Activated CD8-positive, alpha-beta T cell treated with anti-CD3 and anti-CD28 coated beads for 36 hours (primary cell): ENCODE results near the gene LELP1. TPM values are rescaled to one million over a fixed set of nuclear protein-coding genes. Genes with fewer than 3 reads are reported as not detected.

Source experiments
- ATAC-seq: fragments of 200-7000 bp; cut with Tn5 transposase; one replicate; pipeline ENCODE4 v1.10.0; 2021; ENCODE audit warnings: mild to moderate bottlenecking, moderate library complexity
- CTCF ChIA-PET: fragments of 350-600 bp; sonication (Branson Sonifier 250); formaldehyde crosslinking; loops from one replicate; lab custom pipeline; 2021; ENCODE audit warnings: antibody characterized with exemption; lab: Charles Lee
- POLR2A ChIA-PET: fragments of 350-600 bp; sonication (Branson Sonifier 250); formaldehyde crosslinking; loops from one replicate; lab custom pipeline; 2021; ENCODE audit warnings: antibody characterized with exemption; lab: Charles Lee
- DNase-seq: peaks from one replicate; pipeline ENCODE4 v3.0.0-alpha.2; 2020
- H3K27ac Mint-ChIP-seq: one replicate; pipeline ENCODE4 v1.8.0; 2021; ENCODE audit warnings: mild to moderate bottlenecking, mixed read lengths
- H3K27me3 Mint-ChIP-seq: one replicate; pipeline ENCODE4 v1.8.0; 2021; ENCODE audit warnings: mixed read lengths
- H3K36me3 Mint-ChIP-seq: one replicate; pipeline ENCODE4 v1.8.0; 2021; ENCODE audit warnings: low read depth, mixed read lengths
- H3K4me1 Mint-ChIP-seq: one replicate; pipeline ENCODE4 v1.8.0; 2021; ENCODE audit warnings: low read depth, mixed read lengths
- H3K4me3 Mint-ChIP-seq: one replicate; pipeline ENCODE4 v1.8.0; 2021; ENCODE audit warnings: mild to moderate bottlenecking, moderate library complexity, mixed read lengths
- H3K9me3 Mint-ChIP-seq: one replicate; pipeline ENCODE4 v1.8.0; 2021; ENCODE audit warnings: mixed read lengths
- CTCF ChIP-seq: fragments of 200-600 bp; IDR thresholded peaks from one replicate; pipeline ENCODE4 v1.8.0; 2022; ENCODE audit warnings: antibody characterized with exemption, mild to moderate bottlenecking
- intact Hi-C: fragments of 100-400 bp; cut with micrococcal nuclease; formaldehyde crosslinking; loops from one replicate; pipeline ENCODE4 v1.10.0; 2022
- total RNA-seq, 2 experiments: library from RNA; stranded (reverse); gene quantifications; one replicate each; pipeline ENCODE4 v1.2.3, GENCODE V29; 2021

LELP1 gene
- total RNA-seq, 2 experiments from 2014 or later: not detected

- Mint-ChIP-seq H3K36me3 (no peaks in the 10 kb centered on the region), H3K4me3 (no peak overlapping the region), H3K4me1 (no peaks in the 10 kb centered on the region), H3K27me3 (peaks cover 15% of the 10 kb centered on the region), H3K27ac (no peak overlapping the region), H3K9me3 (no peaks in the 10 kb centered on the region)
- no peak for DNase-seq
- no peak for ATAC-seq
- intact Hi-C loops: no loop called here
- no peak for TF ChIP-seq CTCF
- ChIA-PET CTCF (no interaction called here), POLR2A (no interaction called here)
These were observed 28.1 kb downstream of the LELP1 start for GRCh38 chr1:153231363-153231762.

GRCh38 chr1:153231785-153232184, 28.6 kb downstream of the LELP1 start:
- TF ChIP-seq CTCF: no peak
- intact Hi-C loops: no loop called here
- CTCF ChIA-PET: no interaction called here

GRCh38 chr1:153232553-153232952, 29.3 kb downstream of the LELP1 start:
- CTCF ChIA-PET: interaction anchor here (1.2 to 1.8 kb wide), 2 partner anchors 9 to 39 kb away, joined by 3 to 6 read pairs; no protein-coding TSS in a partner anchor
- POLR2A ChIA-PET: interaction anchor here (0.6 kb wide), 1 partner anchor 207 kb away, joined by 3 read pairs; no protein-coding TSS in a partner anchor
- Mint-ChIP-seq H3K9me3 (no peaks in the 10 kb centered on the region), H3K36me3 (no peaks in the 10 kb centered on the region), H3K4me1 (no peaks in the 10 kb centered on the region), H3K27me3 (peaks cover 17% of the 10 kb centered on the region), H3K4me3 (no peak overlapping the region), H3K27ac (no peak overlapping the region)
- no peak for TF ChIP-seq CTCF
- ATAC-seq (no peak), DNase-seq (no peak)
- intact Hi-C loops: no loop called here

More at GRCh38 chr1:153231785-153232184, 28.6 kb downstream of the LELP1 start:
- Mint-ChIP-seq H3K4me1 (no peaks in the 10 kb centered on the region), H3K9me3 (no peaks in the 10 kb centered on the region), H3K27me3 (peaks cover 15% of the 10 kb centered on the region), H3K4me3 (no peak overlapping the region), H3K27ac (no peak overlapping the region), H3K36me3 (no peaks in the 10 kb centered on the region)
- ATAC-seq (no peak), DNase-seq (no peak)
- POLR2A ChIA-PET: interaction anchor here (0.6 kb wide), 1 partner anchor 206 kb away, joined by 3 read pairs; no protein-coding TSS in a partner anchor

- no peak overlapping the region for H3K4me3 Mint-ChIP-seq
- CTCF ChIA-PET: interaction anchor here (0.7 to 1.8 kb wide), 3 partner anchors 9 to 579 kb away, joined by 3 to 6 read pairs (median 3); no protein-coding TSS in a partner anchor
- no peaks in the 10 kb centered on the region for H3K4me1 Mint-ChIP-seq
- ATAC-seq (no peak), DNase-seq (no peak)
- POLR2A ChIA-PET: no interaction called here
- H3K36me3 Mint-ChIP-seq: no peaks in the 10 kb centered on the region
- no peak for TF ChIP-seq CTCF
- H3K9me3 Mint-ChIP-seq: no peaks in the 10 kb centered on the region
- peaks cover 20% of the 10 kb centered on the region for H3K27me3 Mint-ChIP-seq
- no peak overlapping the region for H3K27ac Mint-ChIP-seq
- intact Hi-C loops: no loop called here
These were observed 30.2 kb downstream of the LELP1 start for GRCh38 chr1:153233448-153233847.

GRCh38 chr1:153238527-153238926, 35.3 kb downstream of the LELP1 start:
- DNase-seq (no peak), ATAC-seq (no peak)
- no peaks in the 10 kb centered on the region for H3K4me1 Mint-ChIP-seq
- H3K9me3 Mint-ChIP-seq: no peaks in the 10 kb centered on the region
- H3K36me3 Mint-ChIP-seq: no peaks in the 10 kb centered on the region
- intact Hi-C loops: no loop called here
- ChIA-PET CTCF (interaction anchor here (0.9 to 1.6 kb wide), 4 partner anchors 10 to 50 kb away, joined by 3 to 7 read pairs (median 4); no protein-coding TSS in a partner anchor), POLR2A (interaction anchor here (0.6 kb wide), 1 partner anchor 32 kb away, joined by 3 read pairs; no protein-coding TSS in a partner anchor)
- H3K4me3 Mint-ChIP-seq: no peak overlapping the region
- H3K27ac Mint-ChIP-seq: no peak overlapping the region
- no peak for TF ChIP-seq CTCF
- peaks cover 16% of the 10 kb centered on the region for H3K27me3 Mint-ChIP-seq
